ENCODE results near the gene GPC5. TPM values are rescaled to one million over a fixed set of nuclear protein-coding genes. Genes with fewer than 3 reads are reported as not detected.

GPC5 gene
- total and polyA plus RNA-seq, 2 donors: 0.25 to 0.28 TPM

DNA sequence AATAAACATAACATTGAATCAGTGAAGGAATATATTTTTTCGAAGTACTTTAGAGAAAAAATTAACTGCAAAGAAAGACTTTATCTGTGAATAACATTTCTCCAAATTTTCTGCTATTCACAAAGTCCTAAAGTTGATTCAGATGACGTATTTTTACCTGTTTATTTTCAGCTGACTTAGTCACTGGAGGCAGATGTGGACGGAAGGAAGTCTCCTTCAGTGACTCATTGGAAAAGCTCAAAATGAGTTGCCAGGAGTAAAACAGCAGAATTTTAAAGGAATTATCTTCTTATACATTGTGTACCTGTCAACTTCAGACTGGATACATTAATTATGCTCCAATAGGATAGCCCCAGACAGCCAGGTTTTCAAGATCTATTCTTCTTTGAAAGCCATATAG lies 1148.8 kb downstream of the GPC5 start:
- Histone ChIP-seq H3K27ac (ENCODE audit: low read depth in 1 of 2, low read length in 1 of 2) (no peak overlapping the region), H3K4me3 (ENCODE audit: low read length in 2 of 2) (no peak overlapping the region), H3K4me1 (ENCODE audit: control insufficient read depth in 2 of 2, insufficient read depth in 2 of 2, low read length in 2 of 2) (no peaks in the 10 kb centered on the region), H3K36me3 (ENCODE audit: control insufficient read depth in 2 of 2, insufficient read depth in 2 of 2, low read length in 1 of 2) (no peaks in the 10 kb centered on the region), H3K9me3 (ENCODE audit: control insufficient read depth in 2 of 2, insufficient read depth in 1 of 2, low read length in 1 of 2) (no peaks in the 10 kb centered on the region), H3K27me3 (ENCODE audit: control insufficient read depth in 2 of 2, insufficient read depth in 1 of 2, low read length in 1 of 2) (no peaks in the 10 kb centered on the region)
- DNase-seq (ENCODE audit: low read depth in 6 of 9, low spot score in 9 of 9): no peak
- WGBS: 86% methylated on average over 3 of the region's 3 CpGs

DNA sequence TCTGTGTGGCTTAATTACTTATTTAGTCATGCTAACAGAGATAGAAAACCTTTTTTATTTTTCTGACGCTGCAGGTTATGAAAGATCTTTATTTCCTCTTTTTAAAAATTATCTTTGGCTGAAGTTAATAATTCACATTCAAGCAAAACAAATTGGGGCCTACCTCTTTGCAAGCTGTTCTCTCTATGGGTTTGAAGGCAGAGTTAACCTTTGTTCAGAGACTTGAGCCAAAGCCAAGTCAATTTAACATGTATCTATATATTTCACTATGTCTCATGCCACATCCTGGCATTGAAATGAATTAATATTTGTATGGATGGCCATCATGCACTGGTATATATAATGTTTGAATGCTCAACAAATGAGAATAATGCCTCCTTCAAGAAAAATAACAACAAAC lies 1150.9 kb downstream of the GPC5 start:
- no peaks in the 10 kb centered on the region for H3K4me1 ChIP-seq (ENCODE audit: control insufficient read depth in 2 of 2, insufficient read depth in 2 of 2, low read length in 2 of 2)
- no peak for DNase-seq (ENCODE audit: low read depth in 6 of 9, low spot score in 9 of 9)

GRCh38 chr13:92553470-92554114 lies 1155.2 kb downstream of the GPC5 start:
- no peak for DNase-seq (ENCODE audit: low read depth in 6 of 9, low spot score in 9 of 9)
- Histone ChIP-seq H3K4me3 (ENCODE audit: low read length in 2 of 2) (no peak overlapping the region), H3K4me1 (ENCODE audit: control insufficient read depth in 2 of 2, insufficient read depth in 2 of 2, low read length in 2 of 2) (no peaks in the 10 kb centered on the region), H3K27me3 (ENCODE audit: control insufficient read depth in 2 of 2, insufficient read depth in 1 of 2, low read length in 1 of 2) (no peaks in the 10 kb centered on the region), H3K36me3 (ENCODE audit: control insufficient read depth in 2 of 2, insufficient read depth in 2 of 2, low read length in 1 of 2) (no peaks in the 10 kb centered on the region), H3K27ac (ENCODE audit: low read depth in 1 of 2, low read length in 1 of 2) (no peak overlapping the region), H3K9me3 (ENCODE audit: control insufficient read depth in 2 of 2, insufficient read depth in 1 of 2, low read length in 1 of 2) (no peaks in the 10 kb centered on the region)
- 97% methylated on average over 3 of the region's 3 CpGs for WGBS

More for the DNA sequence above, 1150.9 kb downstream of the GPC5 start:
- WGBS: 78% methylated on average over 1 of the region's 1 CpG
- no peaks in the 10 kb centered on the region for H3K9me3 ChIP-seq (ENCODE audit: control insufficient read depth in 2 of 2, insufficient read depth in 1 of 2, low read length in 1 of 2)
- no peak overlapping the region for H3K4me3 ChIP-seq (ENCODE audit: low read length in 2 of 2)
- H3K27me3 ChIP-seq (ENCODE audit: control insufficient read depth in 2 of 2, insufficient read depth in 1 of 2, low read length in 1 of 2): no peaks in the 10 kb centered on the region
- H3K36me3 ChIP-seq (ENCODE audit: control insufficient read depth in 2 of 2, insufficient read depth in 2 of 2, low read length in 1 of 2): no peaks in the 10 kb centered on the region
- H3K27ac ChIP-seq (ENCODE audit: low read depth in 1 of 2, low read length in 1 of 2): no peak overlapping the region

GRCh38 chr13:92560883-92561282 lies 1162.5 kb downstream of the GPC5 start:
- 93% methylated on average over 5 of the region's 5 CpGs for WGBS
- Histone ChIP-seq H3K9me3 (ENCODE audit: control insufficient read depth in 2 of 2, insufficient read depth in 1 of 2, low read length in 1 of 2) (no peaks in the 10 kb centered on the region), H3K4me1 (ENCODE audit: control insufficient read depth in 2 of 2, insufficient read depth in 2 of 2, low read length in 2 of 2) (no peaks in the 10 kb centered on the region), H3K27me3 (ENCODE audit: control insufficient read depth in 2 of 2, insufficient read depth in 1 of 2, low read length in 1 of 2) (no peaks in the 10 kb centered on the region), H3K27ac (ENCODE audit: low read depth in 1 of 2, low read length in 1 of 2) (no peak overlapping the region), H3K36me3 (ENCODE audit: control insufficient read depth in 2 of 2, insufficient read depth in 2 of 2, low read length in 1 of 2) (no peaks in the 10 kb centered on the region), H3K4me3 (ENCODE audit: low read length in 2 of 2) (no peak overlapping the region)
- no peak for DNase-seq (ENCODE audit: low read depth in 6 of 9, low spot score in 9 of 9)

- 88% methylated on average over 2 of the region's 2 CpGs for WGBS
- DNase-seq (ENCODE audit: low read depth in 6 of 9, low spot score in 9 of 9): no peak
- Histone ChIP-seq H3K27me3 (ENCODE audit: control insufficient read depth in 2 of 2, insufficient read depth in 1 of 2, low read length in 1 of 2) (no peaks in the 10 kb centered on the region), H3K27ac (ENCODE audit: low read depth in 1 of 2, low read length in 1 of 2) (no peak overlapping the region), H3K4me1 (ENCODE audit: control insufficient read depth in 2 of 2, insufficient read depth in 2 of 2, low read length in 2 of 2) (no peaks in the 10 kb centered on the region), H3K9me3 (ENCODE audit: control insufficient read depth in 2 of 2, insufficient read depth in 1 of 2, low read length in 1 of 2) (no peaks in the 10 kb centered on the region), H3K4me3 (ENCODE audit: low read length in 2 of 2) (no peak overlapping the region), H3K36me3 (ENCODE audit: control insufficient read depth in 2 of 2, insufficient read depth in 2 of 2, low read length in 1 of 2) (no peaks in the 10 kb centered on the region)
These were observed 1166.5 kb downstream of the GPC5 start for GRCh38 chr13:92564942-92565341.

- Histone ChIP-seq H3K9me3 (ENCODE audit: control insufficient read depth in 2 of 2, insufficient read depth in 1 of 2, low read length in 1 of 2) (no peaks in the 10 kb centered on the region), H3K4me1 (ENCODE audit: control insufficient read depth in 2 of 2, insufficient read depth in 2 of 2, low read length in 2 of 2) (no peaks in the 10 kb centered on the region), H3K4me3 (ENCODE audit: low read length in 2 of 2) (no peak overlapping the region), H3K27ac (ENCODE audit: low read depth in 1 of 2, low read length in 1 of 2) (no peak overlapping the region), H3K36me3 (ENCODE audit: control insufficient read depth in 2 of 2, insufficient read depth in 2 of 2, low read length in 1 of 2) (no peaks in the 10 kb centered on the region), H3K27me3 (ENCODE audit: control insufficient read depth in 2 of 2, insufficient read depth in 1 of 2, low read length in 1 of 2) (no peaks in the 10 kb centered on the region)
- no peak for DNase-seq (ENCODE audit: low read depth in 6 of 9, low spot score in 9 of 9)
These were observed 1168.3 kb downstream of the GPC5 start for GRCh38 chr13:92566767-92567166.

DNA sequence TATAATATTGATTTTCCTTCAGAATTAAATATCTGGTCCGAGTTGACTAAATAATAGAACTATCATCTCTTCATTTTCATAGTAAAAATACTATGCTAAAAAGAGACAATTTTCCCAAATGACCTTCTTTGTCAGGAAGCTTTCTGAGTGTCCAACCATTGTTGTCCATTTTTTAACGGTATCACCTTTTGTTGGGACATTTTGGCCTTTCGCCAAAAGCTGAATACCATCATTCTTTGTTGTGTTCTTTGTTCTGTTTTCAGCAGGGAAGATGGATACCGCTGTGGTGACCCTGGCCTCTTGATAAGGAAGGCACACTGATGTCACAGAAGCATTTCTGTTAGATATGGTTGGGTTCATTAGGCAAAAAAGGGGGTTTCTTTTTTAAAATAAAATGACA lies 1173.8 kb downstream of the GPC5 start:
- H3K4me1 ChIP-seq (ENCODE audit: control insufficient read depth in 2 of 2, insufficient read depth in 2 of 2, low read length in 2 of 2): no peaks in the 10 kb centered on the region
- no peak overlapping the region for H3K4me3 ChIP-seq (ENCODE audit: low read length in 2 of 2)
- no peak for DNase-seq (ENCODE audit: low read depth in 6 of 9, low spot score in 9 of 9)
- H3K27ac ChIP-seq (ENCODE audit: low read depth in 1 of 2, low read length in 1 of 2): no peak overlapping the region
- no peaks in the 10 kb centered on the region for H3K9me3 ChIP-seq (ENCODE audit: control insufficient read depth in 2 of 2, insufficient read depth in 1 of 2, low read length in 1 of 2)
- no peaks in the 10 kb centered on the region for H3K27me3 ChIP-seq (ENCODE audit: control insufficient read depth in 2 of 2, insufficient read depth in 1 of 2, low read length in 1 of 2)
- H3K36me3 ChIP-seq (ENCODE audit: control insufficient read depth in 2 of 2, insufficient read depth in 2 of 2, low read length in 1 of 2): no peaks in the 10 kb centered on the region
- 81% methylated on average over 4 of the region's 4 CpGs for WGBS

DNA sequence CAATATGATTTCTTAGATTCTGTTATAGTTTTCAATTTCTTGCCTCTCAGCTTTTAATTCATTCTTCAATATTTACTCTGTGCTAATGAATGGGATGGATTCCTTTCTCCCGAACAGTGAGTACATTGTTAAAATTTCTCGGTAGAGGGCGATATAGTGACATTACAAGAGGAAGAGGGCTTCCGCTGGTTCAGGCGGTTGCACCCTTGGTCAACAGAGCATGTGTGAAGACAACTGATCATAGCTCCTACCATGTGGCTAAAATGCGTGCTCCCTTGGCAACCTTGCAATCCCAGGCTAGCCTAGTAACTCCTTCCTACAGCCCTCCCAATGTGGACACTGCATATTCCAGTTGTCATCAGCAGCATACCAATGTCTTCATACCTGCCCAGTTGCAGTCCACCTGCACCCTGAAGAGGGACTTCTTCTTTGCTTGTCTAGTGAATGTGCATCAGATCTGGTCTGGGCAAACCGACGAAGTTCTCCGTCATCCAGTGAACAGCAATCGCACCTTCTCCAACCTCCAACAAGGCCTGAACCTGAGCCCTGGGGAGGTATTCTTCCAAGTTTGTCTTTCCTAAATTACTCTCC lies 1175.1 kb downstream of the GPC5 start:
- WGBS: 71% methylated on average over 10 of the region's 10 CpGs
- Histone ChIP-seq H3K4me1 (ENCODE audit: control insufficient read depth in 2 of 2, insufficient read depth in 2 of 2, low read length in 2 of 2) (no peaks in the 10 kb centered on the region), H3K27ac (ENCODE audit: low read depth in 1 of 2, low read length in 1 of 2) (no peak overlapping the region), H3K27me3 (ENCODE audit: control insufficient read depth in 2 of 2, insufficient read depth in 1 of 2, low read length in 1 of 2) (no peaks in the 10 kb centered on the region), H3K4me3 (ENCODE audit: low read length in 2 of 2) (no peak overlapping the region), H3K9me3 (ENCODE audit: control insufficient read depth in 2 of 2, insufficient read depth in 1 of 2, low read length in 1 of 2) (no peaks in the 10 kb centered on the region), H3K36me3 (ENCODE audit: control insufficient read depth in 2 of 2, insufficient read depth in 2 of 2, low read length in 1 of 2) (no peaks in the 10 kb centered on the region)
- peak in 2 of 9 donors; percentile 6 to 9 for DNase-seq (ENCODE audit: low read depth in 6 of 9, low spot score in 9 of 9)

GRCh38 chr13:92574499-92574898 lies 1176.1 kb downstream of the GPC5 start:
- 73% methylated on average over 1 of the region's 1 CpG for WGBS
- Histone ChIP-seq H3K36me3 (ENCODE audit: control insufficient read depth in 2 of 2, insufficient read depth in 2 of 2, low read length in 1 of 2) (no peaks in the 10 kb centered on the region), H3K4me1 (ENCODE audit: control insufficient read depth in 2 of 2, insufficient read depth in 2 of 2, low read length in 2 of 2) (no peaks in the 10 kb centered on the region), H3K27ac (ENCODE audit: low read depth in 1 of 2, low read length in 1 of 2) (no peak overlapping the region), H3K27me3 (ENCODE audit: control insufficient read depth in 2 of 2, insufficient read depth in 1 of 2, low read length in 1 of 2) (no peaks in the 10 kb centered on the region), H3K9me3 (ENCODE audit: control insufficient read depth in 2 of 2, insufficient read depth in 1 of 2, low read length in 1 of 2) (no peaks in the 10 kb centered on the region), H3K4me3 (ENCODE audit: low read length in 2 of 2) (no peak overlapping the region)
- DNase-seq (ENCODE audit: low read depth in 6 of 9, low spot score in 9 of 9): no peak

Measured in thymus (tissue), 11 donors.